KMS-11 (cell line): Measurements from ENCODE around the gene MICAL2.

ENCODE experiments used
- H2AFZ ChIP-seq: fragments of 200-600 bp; sonication (generic); 2 replicates; pipeline ENCODE4 v1.6.1; 2016; ENCODE audit warnings: antibody characterized with exemption, mixed run types, low read depth
- H3K27ac ChIP-seq: fragments of 200-600 bp; sonication (generic); 2 replicates; pipeline ENCODE4 v1.6.1; 2016; ENCODE audit warnings: mild to moderate bottlenecking, mixed run types
- H3K27me3 ChIP-seq: fragments of 200-600 bp; sonication (generic); 2 replicates; pipeline ENCODE4 v1.6.1; 2017; ENCODE audit warnings: mild to moderate bottlenecking, low read depth, mixed run types, moderate library complexity; ENCODE audit not compliant: insufficient read depth
- H3K36me3 ChIP-seq: fragments of 200-600 bp; sonication (generic); 2 replicates; pipeline ENCODE4 v1.6.1; 2017; ENCODE audit warnings: mild to moderate bottlenecking, mixed run types; ENCODE audit not compliant: insufficient read depth
- H3K4me1 ChIP-seq: fragments of 200-600 bp; sonication (generic); 2 replicates; pipeline ENCODE4 v1.6.1; 2016; ENCODE audit warnings: mild to moderate bottlenecking, low read depth, mixed run types; ENCODE audit not compliant: poor library complexity, severe bottlenecking
- H3K4me2 ChIP-seq: fragments of 200-600 bp; sonication (generic); 2 replicates; pipeline ENCODE4 v1.7.0; 2016; ENCODE audit warnings: mild to moderate bottlenecking, mixed run types
- H3K4me3 ChIP-seq: fragments of 200-600 bp; sonication (generic); IDR thresholded peaks from 2 replicates; pipeline ENCODE4 v1.6.1; 2017; ENCODE audit warnings: low read depth, low read length, mixed read lengths; ENCODE audit not compliant: insufficient read depth
- H3K79me2 ChIP-seq: fragments of 200-600 bp; sonication (generic); 2 replicates; pipeline ENCODE4 v1.6.1; 2016; ENCODE audit warnings: low read depth, mixed run types; ENCODE audit not compliant: insufficient read depth
- H3K9ac ChIP-seq: fragments of 200-600 bp; sonication (generic); 2 replicates; pipeline ENCODE4 v1.6.1; 2016; ENCODE audit warnings: mild to moderate bottlenecking, mixed run types
- H4K20me1 ChIP-seq: fragments of 200-600 bp; sonication (generic); 2 replicates; pipeline ENCODE4 v1.6.1; 2016; ENCODE audit warnings: mild to moderate bottlenecking, mixed run types; ENCODE audit not compliant: insufficient read depth
- CTCF ChIP-seq: fragments of 200-600 bp; sonication (generic); conservative IDR thresholded peaks from 2 replicates; pipeline ENCODE4 v1.6.1; 2017; ENCODE audit warnings: low read depth, mild to moderate bottlenecking, antibody characterized with exemption, low read length, moderate library complexity, mixed read lengths

Gene MICAL2

GRCh38 chr11:12133547-12134235, 23.3 kb downstream of the MICAL2 start:
- H3K4me1 ChIP-seq, result no peaks in the 10 kb centered on the region
- H2AFZ ChIP-seq, result no peak overlapping the region
- no peaks in the 10 kb centered on the region for H4K20me1 ChIP-seq
- no peak overlapping the region for H3K27ac ChIP-seq
- no peak overlapping the region for H3K4me3 ChIP-seq
- H3K27me3 ChIP-seq, result no peaks in the 10 kb centered on the region
- no peaks in the 10 kb centered on the region for H3K79me2 ChIP-seq
- no peak overlapping the region for H3K4me2 ChIP-seq
- no peak overlapping the region for H3K9ac ChIP-seq
- no peak for TF ChIP-seq CTCF
- H3K36me3 ChIP-seq, result no peaks in the 10 kb centered on the region

- Histone ChIP-seq H3K4me2 (no peak overlapping the region), H3K27me3 (no peaks in the 10 kb centered on the region), H3K27ac (no peak overlapping the region), H3K4me1 (no peaks in the 10 kb centered on the region), H2AFZ (no peak overlapping the region), H3K36me3 (no peaks in the 10 kb centered on the region), H3K9ac (no peak overlapping the region), H3K4me3 (no peak overlapping the region), H4K20me1 (no peaks in the 10 kb centered on the region), H3K79me2 (no peaks in the 10 kb centered on the region)
- TF ChIP-seq CTCF, result no peak
Observed at GRCh38 chr11:12134236-12134585, 23.8 kb downstream of the MICAL2 start.

GRCh38 chr11:12135185-12135584, 24.8 kb downstream of the MICAL2 start:
- Histone ChIP-seq H3K79me2 (no peaks in the 10 kb centered on the region), H4K20me1 (no peaks in the 10 kb centered on the region), H3K27ac (no peak overlapping the region), H3K27me3 (no peaks in the 10 kb centered on the region), H2AFZ (no peak overlapping the region), H3K36me3 (no peaks in the 10 kb centered on the region), H3K9ac (no peak overlapping the region), H3K4me3 (no peak overlapping the region), H3K4me2 (no peak overlapping the region), H3K4me1 (no peaks in the 10 kb centered on the region)
- TF ChIP-seq CTCF, result no peak

GRCh38 chr11:12137005-12137690, 26.8 kb downstream of the MICAL2 start:
- no peaks in the 10 kb centered on the region for H3K27me3 ChIP-seq
- peaks cover 11% of the 10 kb centered on the region for H3K4me1 ChIP-seq
- H3K4me2 ChIP-seq, result no peak overlapping the region
- no peak overlapping the region for H2AFZ ChIP-seq
- no peaks in the 10 kb centered on the region for H4K20me1 ChIP-seq
- no peak overlapping the region for H3K27ac ChIP-seq
- no peak for TF ChIP-seq CTCF
- H3K4me3 ChIP-seq, result no peak overlapping the region
- H3K36me3 ChIP-seq, result no peaks in the 10 kb centered on the region
- H3K9ac ChIP-seq, result no peak overlapping the region
- no peaks in the 10 kb centered on the region for H3K79me2 ChIP-seq
